Spleen (tissue), 7 donors: ENCODE results near the gene EIF4EBP2.

ENCODE experiments used
- CTCF ChIP-seq, 11 experiments: fragments of 200-600 bp in 7 of 11; fragments of 450-650 bp in 4 of 11; sonication (generic) in 4 of 11; IDR thresholded peaks in 8 of 11; conservative IDR thresholded peaks in 3 of 11; 1 replicate in 7 of 11; 2 replicates in 4 of 11; pipeline versions ENCODE4 v1.4.0 to v1.8.0; 2016 to 2021; ENCODE audit warnings: antibody characterized with exemption in 11 of 11, inconsistent platforms in 4 of 11, mild to moderate bottlenecking in 1 of 11
- POLR2A ChIP-seq, 3 donors: fragments of 450-650 bp; IDR thresholded peaks; one replicate each; pipeline ENCODE4 v1.5.1; 2017; ENCODE audit warnings: antibody characterized with exemption in 3 of 3, mild to moderate bottlenecking in 1 of 3
- donor health status: DM: no; HTN: no; CAD: no; lungs with moderate emphysema.
- donor health status: DM: no; HTN: no; CAD: no.
- donor health status: DM: no; HTN: no; CAD: no.

- TF ChIP-seq CTCF (IDR thresholded peaks at IDR 0.05 in 8 of 11, conservative IDR thresholded peaks at IDR 0.05 in 3 of 11) (no peak), POLR2A (IDR thresholded peaks at IDR 0.05) (no peak)
Observed at GRCh38 chr10:70472799-70473454, 69.0 kb downstream of the EIF4EBP2 start.
